ENCODE results near the gene GNPNAT1.

GRCh38 chr14:52798826-52799225 lies 7.4 kb upstream of the GNPNAT1 start:
- TF ChIP-seq, protein P1, sequence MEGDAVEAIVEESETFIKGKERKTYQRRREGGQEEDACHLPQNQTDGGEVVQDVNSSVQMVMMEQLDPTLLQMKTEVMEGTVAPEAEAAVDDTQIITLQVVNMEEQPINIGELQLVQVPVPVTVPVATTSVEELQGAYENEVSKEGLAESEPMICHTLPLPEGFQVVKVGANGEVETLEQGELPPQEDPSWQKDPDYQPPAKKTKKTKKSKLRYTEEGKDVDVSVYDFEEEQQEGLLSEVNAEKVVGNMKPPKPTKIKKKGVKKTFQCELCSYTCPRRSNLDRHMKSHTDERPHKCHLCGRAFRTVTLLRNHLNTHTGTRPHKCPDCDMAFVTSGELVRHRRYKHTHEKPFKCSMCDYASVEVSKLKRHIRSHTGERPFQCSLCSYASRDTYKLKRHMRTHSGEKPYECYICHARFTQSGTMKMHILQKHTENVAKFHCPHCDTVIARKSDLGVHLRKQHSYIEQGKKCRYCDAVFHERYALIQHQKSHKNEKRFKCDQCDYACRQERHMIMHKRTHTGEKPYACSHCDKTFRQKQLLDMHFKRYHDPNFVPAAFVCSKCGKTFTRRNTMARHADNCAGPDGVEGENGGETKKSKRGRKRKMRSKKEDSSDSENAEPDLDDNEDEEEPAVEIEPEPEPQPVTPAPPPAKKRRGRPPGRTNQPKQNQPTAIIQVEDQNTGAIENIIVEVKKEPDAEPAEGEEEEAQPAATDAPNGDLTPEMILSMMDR (IDR thresholded peaks at IDR 0.05), result no peak
- no peak for TF ChIP-seq POLR2A (IDR thresholded peaks at IDR 0.05)
